DMS53 treated with DMSO at 0.1 percent for 48 hours (cell line): ENCODE results near the gene SH2D6.
A peak's percentile ranks its signal among the peaks of the same experiment; 100 is the strongest.
"Not testable (repeated sequence)": the region's sequence is repeated elsewhere in the genome, so short reads cannot be mapped to it uniquely, and the experiment has no call there.

Experiments
- DNase-seq: peaks from one replicate; lab custom pipeline; 2025; ENCODE audit not compliant: unreplicated experiment; lab: John Stamatoyannopoulos, UW

SH2D6 gene

GRCh38 chr2:85439025-85439472 lies 20.5 kb downstream of the SH2D6 start:
- no peak for DNase-seq

GRCh38 chr2:85439569-85439968 lies 21.1 kb downstream of the SH2D6 start:
- not testable (repeated sequence) for DNase-seq

- no peak for DNase-seq
These were observed 21.5 kb downstream of the SH2D6 start for GRCh38 chr2:85439986-85440385.

- DNase-seq = no peak
These were observed 22.2 kb downstream of the SH2D6 start for GRCh38 chr2:85440729-85441128.

- no peak for DNase-seq
These were observed 23.4 kb downstream of the SH2D6 start for GRCh38 chr2:85441864-85442263.

- DNase-seq = no peak
These were observed 26.2 kb downstream of the SH2D6 start for GRCh38 chr2:85444629-85445172.

- DNase-seq = peak; percentile 62
These were observed 27.1 kb downstream of the SH2D6 start for GRCh38 chr2:85445316-85446295.

- DNase-seq = no peak
These were observed 28.0 kb downstream of the SH2D6 start for GRCh38 chr2:85446296-85447221.

- no peak for DNase-seq
These were observed 28.7 kb downstream of the SH2D6 start for GRCh38 chr2:85447222-85447585.

- no peak for DNase-seq
These were observed 30.1 kb downstream of the SH2D6 start for GRCh38 chr2:85448461-85449213.

GRCh38 chr2:85449214-85449588 lies 30.7 kb downstream of the SH2D6 start:
- no peak for DNase-seq

- DNase-seq = no peak
These were observed 33.7 kb downstream of the SH2D6 start for GRCh38 chr2:85452237-85452636.

- no peak for DNase-seq
These were observed 35.1 kb downstream of the SH2D6 start for GRCh38 chr2:85453571-85453970.

- DNase-seq = no peak
These were observed 37.1 kb downstream of the SH2D6 start for GRCh38 chr2:85455552-85456090.

GRCh38 chr2:85457043-85457442 lies 38.5 kb downstream of the SH2D6 start:
- no peak for DNase-seq

GRCh38 chr2:85457877-85458316 lies 39.4 kb downstream of the SH2D6 start:
- no peak for DNase-seq

GRCh38 chr2:85458601-85459563 lies 40.4 kb downstream of the SH2D6 start:
- DNase-seq = no peak

GRCh38 chr2:85459771-85460170 lies 41.3 kb downstream of the SH2D6 start:
- DNase-seq = no peak

- DNase-seq = no peak
These were observed 43.8 kb downstream of the SH2D6 start for GRCh38 chr2:85462322-85462721.
